Thoracic aorta (tissue), 2 donors: ENCODE data around the gene DSG2. TPM values are rescaled to one million over a fixed set of nuclear protein-coding genes. Genes with fewer than 3 reads are reported as not detected.

Experiments
- ATAC-seq: fragments of 150-250 bp; one replicate; pipeline ENCODE4 v1.8.0; 2017; ENCODE audit warnings: low read depth; ENCODE audit not compliant: insufficient number of reproducible peaks, low FRiP score
- DNase-seq: peaks from one replicate; pipeline ENCODE4 v3.0.0-alpha.2; 2020; ENCODE audit warnings: low spot score
- H3K27ac ChIP-seq, 2 donors: fragments of 200-600 bp; sonication (generic); 1 replicate in 1 of 2; 2 replicates in 1 of 2; pipeline ENCODE4 v1.5.1; 2016; ENCODE audit warnings: mild to moderate bottlenecking in 2 of 2, moderate library complexity in 2 of 2
- H3K27me3 ChIP-seq: fragments of 200-600 bp; sonication (generic); replicated peaks from 2 replicates; pipeline ENCODE4 v1.6.0; 2016; ENCODE audit warnings: mild to moderate bottlenecking; ENCODE audit not compliant: insufficient read depth
- H3K36me3 ChIP-seq: fragments of 200-600 bp; sonication (generic); one replicate; pipeline ENCODE4 v1.5.1; 2016
- H3K4me1 ChIP-seq, 2 donors: fragments of 200-600 bp; sonication (generic); 1 replicate in 1 of 2; 2 replicates in 1 of 2; pipeline versions ENCODE4 v1.5.1 to v1.6.0; 2016; ENCODE audit warnings: low read depth in 2 of 2, mild to moderate bottlenecking in 1 of 2; ENCODE audit not compliant: control insufficient read depth in 1 of 2
- H3K4me3 ChIP-seq: fragments of 200-600 bp; sonication (generic); 2 replicates; pipeline ENCODE4 v1.5.1; 2016; ENCODE audit warnings: mild to moderate bottlenecking
- H3K9me3 ChIP-seq: fragments of 200-600 bp; sonication (generic); 2 replicates; pipeline ENCODE4 v1.5.1; 2016
- CTCF ChIP-seq: fragments of 200-600 bp; sonication (generic); IDR thresholded peaks from one replicate; pipeline ENCODE4 v1.5.1; 2019; ENCODE audit warnings: antibody characterized with exemption
- total RNA-seq, 2 donors: library from RNA; depleted of rRNA; stranded (reverse); fragments of >200 nt; gene quantifications; one replicate each; pipeline versions ENCODE4 v1.1.0 to v1.2.3, GENCODE V29; 2016

Gene DSG2
- total RNA-seq, 2 donors from 2014 or later = 0.81 to 2.8 TPM

GRCh38 chr18:31512203-31512764 is 14.3 kb downstream of the DSG2 start:
- Histone ChIP-seq H3K27ac (no peak overlapping the region), H3K9me3 (no peaks in the 10 kb centered on the region), H3K27me3 (no peaks in the 10 kb centered on the region), H3K4me1 (no peaks in the 10 kb centered on the region), H3K36me3 (no peaks in the 10 kb centered on the region), H3K4me3 (no peak overlapping the region)
- TF ChIP-seq CTCF = no peak
- DNase-seq (no peak), ATAC-seq (no peak)

GRCh38 chr18:31513189-31513935 is 15.4 kb downstream of the DSG2 start:
- no peak for TF ChIP-seq CTCF
- ATAC-seq (no peak), DNase-seq (no peak)
- H3K9me3 ChIP-seq = no peaks in the 10 kb centered on the region
- no peaks in the 10 kb centered on the region for H3K27me3 ChIP-seq
- H3K36me3 ChIP-seq = no peaks in the 10 kb centered on the region
- no peak overlapping the region for H3K4me3 ChIP-seq
- no peak overlapping the region for H3K27ac ChIP-seq
- no peaks in the 10 kb centered on the region for H3K4me1 ChIP-seq

GRCh38 chr18:31516437-31516836 is 18.5 kb downstream of the DSG2 start:
- Histone ChIP-seq H3K4me1 (no peaks in the 10 kb centered on the region), H3K27ac (no peak overlapping the region), H3K9me3 (no peaks in the 10 kb centered on the region), H3K27me3 (no peaks in the 10 kb centered on the region), H3K4me3 (no peak overlapping the region), H3K36me3 (no peaks in the 10 kb centered on the region)
- TF ChIP-seq CTCF = no peak
- DNase-seq = no peak
- no peak for ATAC-seq

GRCh38 chr18:31526374-31526773 is 28.4 kb downstream of the DSG2 start:
- Histone ChIP-seq H3K4me3 (no peak overlapping the region), H3K27ac (no peak overlapping the region), H3K4me1 (no peaks in the 10 kb centered on the region), H3K9me3 (no peaks in the 10 kb centered on the region), H3K27me3 (no peaks in the 10 kb centered on the region), H3K36me3 (no peaks in the 10 kb centered on the region)
- no peak for TF ChIP-seq CTCF
- ATAC-seq = no peak
- DNase-seq = no peak

GRCh38 chr18:31533236-31533635 is 35.3 kb downstream of the DSG2 start:
- TF ChIP-seq CTCF = no peak
- Histone ChIP-seq H3K4me3 (no peak overlapping the region), H3K27me3 (no peaks in the 10 kb centered on the region), H3K4me1 (no peaks in the 10 kb centered on the region), H3K9me3 (no peaks in the 10 kb centered on the region), H3K36me3 (no peaks in the 10 kb centered on the region), H3K27ac (no peak overlapping the region)
- no peak for DNase-seq
- no peak for ATAC-seq
